HepG2 (cell line): ENCODE measurements around the gene BTRC. TPM values are rescaled to one million over a fixed set of nuclear protein-coding genes. Genes with fewer than 3 reads are reported as not detected.
A peak's percentile ranks its signal among the peaks of the same experiment; 100 is the strongest.

Source experiments
- HMGXB4 ChIP-seq, 2 experiments: sonication (generic) in 1 of 2; formaldehyde crosslinking in 1 of 2; IDR thresholded peaks; 2 replicates each; pipeline versions ENCODE4 v1.4.0 to v1.6.1; 2018 to 2020; ENCODE audit warnings: missing genetic modification reagents in 2 of 2, borderline replicate concordance in 1 of 2, low read depth in 1 of 2, mild to moderate bottlenecking in 1 of 2, missing biosample characterization in 1 of 2
- HNF1B ChIP-seq: sonication (generic); formaldehyde crosslinking; IDR thresholded peaks from 2 replicates; pipeline ENCODE4 v1.5.1; 2020; ENCODE audit warnings: mild to moderate bottlenecking, moderate library complexity, missing genetic modification reagents
- ZBTB40 ChIP-seq, 2 experiments: fragments of 450-650 bp in 1 of 2; sonication (generic) in 1 of 2; formaldehyde crosslinking in 1 of 2; IDR thresholded peaks; 2 replicates each; pipeline versions ENCODE4 v1.6.1 to v1.8.0; 2016 to 2022; ENCODE audit warnings: antibody characterized with exemption in 1 of 2, mild to moderate bottlenecking in 1 of 2, missing genetic modification reagents in 1 of 2
- ZNF407 ChIP-seq: sonication (generic); formaldehyde crosslinking; IDR thresholded peaks from one replicate; pipeline ENCODE4 v1.5.1; 2020; ENCODE audit warnings: mild to moderate bottlenecking, missing genetic modification reagents; ENCODE audit errors: not compliant biosample characterization
- polyA plus RNA-seq, 8 experiments: library from polyadenylated mRNA; depleted of rRNA in 3 of 8; stranded (reverse) in 7 of 8; unstranded in 1 of 8; fragments of >200 nt; fragmentation: Illumina TruSeq in 4 of 8; extraction: Trizol in 4 of 8; gene quantifications; 2 replicates each; pipeline versions ENCODE4 v1.2.1 to v1.2.3, GENCODE V29; 2011 to 2016; ENCODE audit warnings: low read depth in 4 of 8, missing spikeins in 1 of 8, mixed read lengths in 1 of 8; ENCODE audit not compliant: insufficient read depth in 1 of 8
- total RNA-seq, 5 experiments: library from RNA; depleted of rRNA; stranded (reverse); fragments of >200 nt; fragmentation: Illumina TruSeq; extraction: Trizol; gene quantifications; 2 replicates each; pipeline ENCODE4 v1.2.3, GENCODE V29; 2016; ENCODE audit warnings: low read depth in 1 of 5

BTRC gene
- total and polyA plus RNA-seq, 2 of the 13 experiments (the other 11 are each of a cell fraction or from before 2014, with no cell fraction given), result 12.0 to 14.4 TPM

GRCh38 chr10:101354328-101355071 is 535 bp downstream of the BTRC start (continued):
- no peak for TF ChIP-seq ZBTB40 (IDR thresholded peaks at IDR 0.05)
- TF ChIP-seq ZBTB40 (CRISPR knock-in tag; IDR thresholded peaks at IDR 0.05), result no peak
- no peak for TF ChIP-seq HNF1B
- TF ChIP-seq HMGXB4 (CRISPR knock-in tag; IDR thresholded peaks at IDR 0.05; ENCODE audit: borderline replicate concordance in 1 of 2, low read depth in 1 of 2), result peak in 1 of 2 experiments; percentile 83; a peak in 1 of 4 replicates
- no peak for TF ChIP-seq ZNF407
